Subcutaneous adipose tissue (tissue), 4 donors: ENCODE measurements around the gene OXSR1. TPM values are rescaled to one million over a fixed set of nuclear protein-coding genes. Genes with fewer than 3 reads are reported as not detected.

Experiments used
- CTCF ChIP-seq: fragments of 450-650 bp; IDR thresholded peaks from one replicate; pipeline ENCODE4 v1.5.1; 2016; ENCODE audit warnings: low read depth, mild to moderate bottlenecking, control low read depth, antibody characterized with exemption, moderate library complexity
- total RNA-seq, 4 donors: library from RNA; depleted of rRNA; stranded (reverse); fragments of >200 nt; gene quantifications; one replicate each; pipeline ENCODE4 v1.1.0, GENCODE V29; 2016

OXSR1 gene
- total RNA-seq, 4 donors from 2014 or later = 30.0 to 49.6 (median 33.0) TPM

DNA sequence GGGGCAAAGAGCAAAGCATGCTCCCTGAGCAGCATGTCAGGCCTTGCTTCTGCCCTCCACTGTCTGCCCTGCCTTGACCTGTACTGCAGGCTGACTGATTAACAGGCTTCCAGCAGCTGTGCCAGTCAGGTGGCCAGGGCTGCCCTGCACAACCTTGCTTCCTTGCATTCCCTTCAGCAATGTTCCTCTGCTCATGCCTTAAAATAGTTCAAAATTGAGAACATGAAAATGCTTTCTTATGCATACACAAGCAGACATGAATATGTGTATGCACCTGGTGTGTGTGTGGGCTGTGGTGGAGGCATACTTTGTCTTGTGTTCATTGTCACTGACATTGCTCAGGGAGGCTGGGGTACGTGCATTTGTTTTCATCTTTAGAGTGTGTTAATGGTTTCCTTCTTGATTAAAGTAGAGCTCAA, 99.0 kb downstream of the OXSR1 start:
- no peak for TF ChIP-seq CTCF

GRCh38 chr3:38264779-38265178, 99.4 kb downstream of the OXSR1 start:
- no peak for TF ChIP-seq CTCF

DNA sequence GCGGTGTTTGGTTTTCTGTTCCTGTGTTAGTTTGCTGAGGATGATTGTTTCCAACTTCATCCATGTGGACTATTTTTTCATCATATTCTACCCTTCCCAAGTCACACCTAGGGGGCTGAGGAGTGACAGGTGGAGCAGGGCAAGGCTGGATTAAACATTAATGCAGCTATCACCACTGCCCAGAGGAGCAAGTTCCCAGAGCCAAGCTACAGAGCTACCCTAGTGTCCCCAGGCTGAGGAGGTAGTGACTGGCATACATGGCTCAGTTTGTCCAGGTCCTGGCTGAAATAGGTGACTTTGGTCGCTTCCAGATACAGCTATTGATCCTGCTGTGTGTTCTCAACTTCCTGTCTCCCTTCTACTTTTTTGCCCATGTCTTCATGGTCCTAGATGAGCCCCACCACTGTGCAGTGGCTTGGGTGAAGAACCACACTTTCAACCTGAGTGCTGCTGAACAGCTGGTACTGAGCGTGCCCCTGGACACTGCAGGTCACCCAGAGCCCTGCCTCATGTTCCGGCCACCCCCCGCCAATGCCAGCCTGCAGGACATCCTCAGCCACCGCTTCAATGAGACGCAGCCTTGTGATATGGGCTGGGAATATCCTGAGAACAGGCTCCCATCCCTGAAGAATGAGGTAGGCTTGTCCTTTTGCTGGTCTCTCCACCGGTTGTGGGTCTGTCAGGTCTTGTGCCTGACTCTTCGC, 100.4 kb downstream of the OXSR1 start, which contains the start of gene SLC22A13:
Gene SLC22A13, plus strand, starts transcription at position 209 of the 704 bp plus-strand sequence. Its CDS starts 49 bp downstream, at position 258.
- no peak for TF ChIP-seq CTCF

- no peak for TF ChIP-seq CTCF
Measured at GRCh38 chr3:38266810-38267209, 101.5 kb downstream of the OXSR1 start.

DNA sequence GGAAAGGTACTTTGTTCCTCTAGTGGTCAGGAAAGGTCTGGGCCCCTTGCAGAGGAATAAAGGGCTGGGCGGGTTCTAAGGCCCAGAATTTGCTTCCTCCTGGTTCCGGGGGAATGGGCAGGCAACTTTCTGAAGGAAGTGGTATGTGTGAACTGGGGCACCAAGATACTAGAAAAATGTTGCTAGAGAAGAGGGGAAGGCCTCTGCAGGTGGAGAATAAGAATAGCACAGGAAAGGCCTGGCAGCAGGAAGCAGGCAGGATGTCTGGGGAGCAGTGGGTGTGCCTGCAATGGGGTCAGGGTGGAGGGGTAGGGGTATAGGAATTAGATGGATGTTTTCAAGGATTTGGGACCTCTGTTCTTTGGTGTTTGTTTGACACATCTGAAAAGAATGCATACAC, 102.3 kb downstream of the OXSR1 start:
- TF ChIP-seq CTCF = no peak

DNA sequence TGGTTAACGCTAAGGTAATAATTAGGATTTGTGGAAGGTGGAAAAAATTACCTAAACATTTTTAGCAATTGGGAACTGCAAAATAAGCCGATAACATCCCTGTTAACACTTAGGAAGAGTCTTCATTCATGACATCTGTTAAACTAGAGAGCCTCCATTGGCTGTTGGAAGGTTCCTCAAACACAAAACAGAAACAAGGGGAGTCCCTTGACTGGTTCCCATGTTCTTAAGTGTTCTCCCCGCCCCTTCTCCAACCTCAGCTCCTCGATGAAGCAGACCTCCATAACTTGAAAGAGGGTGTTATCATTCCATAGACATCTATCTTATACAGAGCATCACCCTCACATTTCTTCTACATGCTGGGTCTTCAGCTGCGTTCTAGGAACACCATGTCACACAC, 102.8 kb downstream of the OXSR1 start:
- no peak for TF ChIP-seq CTCF

DNA sequence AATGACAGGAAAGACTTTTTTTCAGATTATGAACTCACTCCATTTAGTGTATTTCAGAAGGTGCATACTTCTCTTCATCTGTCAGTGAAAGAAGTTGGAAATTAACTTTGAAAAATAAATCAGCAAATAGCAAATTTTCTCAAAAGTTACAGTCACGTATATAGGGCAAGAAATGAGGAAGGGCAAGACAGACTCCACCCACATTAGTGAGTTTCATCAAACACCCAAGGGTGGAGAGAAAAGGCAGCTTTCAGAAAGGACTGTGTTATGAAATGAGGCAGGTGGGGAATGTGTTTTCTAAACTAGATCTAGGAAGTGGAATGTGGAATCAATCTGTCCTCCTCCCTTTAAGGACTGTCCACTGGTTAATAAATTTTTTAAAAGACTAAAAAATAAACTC, 103.2 kb downstream of the OXSR1 start:
- no peak for TF ChIP-seq CTCF
